Measurements from ENCODE around the gene HACD2.
"Not testable (repeated sequence)": the region's sequence is repeated elsewhere in the genome, so short reads cannot be mapped to it uniquely, and the experiment has no call there.

Gene HACD2, protein sequence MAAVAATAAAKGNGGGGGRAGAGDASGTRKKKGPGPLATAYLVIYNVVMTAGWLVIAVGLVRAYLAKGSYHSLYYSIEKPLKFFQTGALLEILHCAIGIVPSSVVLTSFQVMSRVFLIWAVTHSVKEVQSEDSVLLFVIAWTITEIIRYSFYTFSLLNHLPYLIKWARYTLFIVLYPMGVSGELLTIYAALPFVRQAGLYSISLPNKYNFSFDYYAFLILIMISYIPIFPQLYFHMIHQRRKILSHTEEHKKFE

DNA sequence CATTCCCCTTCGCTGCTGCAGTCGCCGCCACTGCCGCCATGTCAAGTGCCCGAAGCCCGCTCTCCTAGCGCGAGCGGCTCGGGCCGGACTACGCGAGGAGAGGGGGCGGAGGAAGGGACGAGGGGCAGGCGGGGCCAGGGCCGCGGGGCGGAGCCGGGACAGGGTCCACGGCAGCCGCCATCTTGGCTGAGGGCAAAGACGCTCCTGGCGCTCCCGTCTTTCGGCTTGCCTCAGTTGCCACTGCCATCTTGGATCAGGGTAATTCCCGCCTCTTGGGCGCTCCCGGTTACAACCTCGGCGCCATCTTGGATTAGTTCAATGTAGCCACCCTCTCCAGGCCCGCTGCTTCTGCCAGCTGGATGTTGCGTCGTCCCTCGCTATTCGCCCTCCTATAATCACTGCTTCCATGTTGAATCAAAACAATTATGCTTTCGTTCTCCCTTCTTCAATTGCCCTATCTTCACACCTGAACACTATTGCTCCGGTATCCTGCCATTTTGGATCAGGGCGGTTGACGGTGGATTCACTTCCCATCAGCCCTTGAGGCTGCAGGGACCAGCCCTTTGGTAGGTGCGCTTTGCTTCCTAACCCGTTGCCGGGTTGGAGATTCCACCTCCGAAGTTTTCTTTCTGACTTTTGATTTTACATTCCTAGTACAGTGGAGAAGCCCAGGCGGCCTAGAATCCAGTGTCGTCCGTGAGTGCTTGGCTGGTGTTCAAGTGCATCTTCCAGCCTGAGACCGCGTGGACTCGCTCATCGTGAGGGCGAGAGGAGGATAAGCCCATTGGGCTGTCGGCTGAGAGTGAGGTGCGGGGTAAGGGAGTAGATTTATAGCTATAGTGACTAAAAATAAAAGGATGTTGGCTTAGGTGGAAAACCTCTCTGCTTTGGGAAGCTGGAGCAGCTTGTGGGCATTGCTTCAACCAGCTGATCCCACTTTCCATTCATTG, at the start of gene HACD2:
HACD2 (minus strand) TSS at position 66 of the 950 bp plus-strand sequence; CDS start at position 40, 26 bp downstream.
- peak; percentile 95 for DNase-seq

DNA sequence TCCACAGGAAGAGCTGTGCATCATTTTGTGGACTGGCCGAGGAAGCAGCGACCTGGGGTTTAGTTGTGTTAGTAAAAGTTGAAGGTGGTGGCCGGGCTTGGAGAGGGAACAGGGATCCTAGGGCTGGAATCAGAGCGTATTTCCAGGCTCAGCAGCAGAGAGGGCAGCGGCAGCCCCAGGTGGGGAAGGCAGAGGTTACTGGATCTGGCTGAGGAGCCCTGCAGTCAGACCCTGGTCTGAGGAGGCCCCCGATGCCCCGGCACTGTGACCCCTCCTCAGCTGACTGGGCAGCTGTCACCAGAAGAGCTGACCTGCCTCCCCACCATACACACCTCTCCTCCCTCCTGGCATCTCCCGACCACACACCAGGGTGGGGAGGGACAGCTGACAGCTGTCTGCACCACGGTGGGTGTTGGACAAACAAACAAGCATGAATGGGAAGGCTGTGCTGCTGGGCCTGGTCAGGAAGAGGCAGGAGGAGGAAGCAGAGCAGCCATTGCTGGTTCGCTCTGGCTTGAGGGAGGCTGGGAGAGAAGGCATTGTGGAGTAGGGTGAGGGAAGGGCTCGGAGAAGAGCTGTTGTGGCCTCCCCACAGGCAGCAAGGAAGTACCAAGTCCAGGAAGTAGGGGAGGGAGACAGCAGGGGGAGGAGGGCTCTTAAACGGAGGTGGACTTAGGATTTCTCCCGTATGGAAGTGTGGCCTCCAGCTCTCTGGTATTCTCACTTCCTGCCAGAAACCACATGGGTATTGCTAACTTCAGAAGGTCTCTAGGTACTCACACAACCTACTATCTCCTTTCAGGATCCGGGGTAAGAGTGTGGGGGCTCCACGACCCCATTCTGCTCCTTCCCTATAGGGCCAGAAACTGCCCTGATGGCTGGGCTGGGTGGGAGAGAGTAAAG, 49.5 kb upstream of the HACD2 start:
- no peak for DNase-seq

DNA sequence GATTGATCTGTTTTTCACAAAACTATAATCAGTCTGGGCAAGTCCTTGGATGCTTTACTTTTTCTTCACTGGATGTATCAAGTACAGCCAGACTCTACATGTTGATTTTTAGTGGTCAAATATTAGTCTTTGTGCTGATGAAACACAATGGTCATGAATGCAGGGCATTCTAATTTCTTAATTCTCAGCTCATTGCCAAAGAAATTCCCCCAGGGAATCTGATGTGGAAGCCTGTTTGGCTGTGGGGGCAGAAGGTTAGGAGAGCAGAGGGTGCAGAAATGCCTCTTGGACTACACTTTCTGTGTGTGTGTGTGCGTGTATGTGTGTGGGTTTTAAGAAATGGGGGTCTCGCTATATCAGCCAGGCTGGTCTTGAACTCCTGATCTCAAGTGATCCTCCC, 48.7 kb upstream of the HACD2 start:
- no peak for DNase-seq

DNA sequence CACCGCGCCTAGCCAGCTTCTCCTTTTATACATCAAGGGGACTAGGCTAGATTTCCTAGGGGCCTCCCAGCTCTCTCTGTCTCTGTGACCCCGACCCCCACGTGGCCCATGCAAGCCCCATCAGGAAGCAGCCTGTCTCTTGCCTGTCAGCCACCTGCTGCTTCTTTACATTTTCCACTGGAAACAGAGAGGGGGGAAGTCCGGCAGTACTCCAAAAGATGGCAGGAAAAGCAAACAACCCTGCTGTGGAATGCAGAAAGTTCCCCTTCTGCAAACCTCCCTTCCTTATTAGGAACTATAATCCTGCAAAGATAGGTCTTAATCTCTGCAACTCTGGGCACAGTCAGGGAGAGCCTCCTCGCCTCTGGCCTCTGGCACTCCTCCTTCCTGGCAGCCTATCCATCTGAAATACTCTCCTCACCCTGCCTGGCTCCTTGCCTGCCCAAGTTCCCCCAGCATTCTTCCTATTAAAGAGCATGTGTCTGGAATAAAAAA, 47.4 kb upstream of the HACD2 start:
- DNase-seq, result no peak

DNA sequence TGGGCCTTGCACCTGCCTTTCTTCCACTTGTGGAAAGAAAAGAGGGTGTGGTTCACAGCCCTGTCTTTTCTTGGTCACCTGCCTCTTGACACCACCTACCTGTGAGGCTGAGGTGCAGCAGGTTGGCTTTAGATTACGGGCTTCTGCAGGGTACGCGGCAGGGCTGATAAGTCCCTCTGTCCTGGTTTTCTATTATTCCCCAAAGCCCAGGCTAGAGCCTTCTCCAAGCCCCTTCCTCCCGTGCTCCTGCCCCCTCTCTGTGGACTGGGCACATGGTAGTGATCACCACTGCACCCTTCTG, 44.8 kb upstream of the HACD2 start:
- DNase-seq, result no peak

DNA sequence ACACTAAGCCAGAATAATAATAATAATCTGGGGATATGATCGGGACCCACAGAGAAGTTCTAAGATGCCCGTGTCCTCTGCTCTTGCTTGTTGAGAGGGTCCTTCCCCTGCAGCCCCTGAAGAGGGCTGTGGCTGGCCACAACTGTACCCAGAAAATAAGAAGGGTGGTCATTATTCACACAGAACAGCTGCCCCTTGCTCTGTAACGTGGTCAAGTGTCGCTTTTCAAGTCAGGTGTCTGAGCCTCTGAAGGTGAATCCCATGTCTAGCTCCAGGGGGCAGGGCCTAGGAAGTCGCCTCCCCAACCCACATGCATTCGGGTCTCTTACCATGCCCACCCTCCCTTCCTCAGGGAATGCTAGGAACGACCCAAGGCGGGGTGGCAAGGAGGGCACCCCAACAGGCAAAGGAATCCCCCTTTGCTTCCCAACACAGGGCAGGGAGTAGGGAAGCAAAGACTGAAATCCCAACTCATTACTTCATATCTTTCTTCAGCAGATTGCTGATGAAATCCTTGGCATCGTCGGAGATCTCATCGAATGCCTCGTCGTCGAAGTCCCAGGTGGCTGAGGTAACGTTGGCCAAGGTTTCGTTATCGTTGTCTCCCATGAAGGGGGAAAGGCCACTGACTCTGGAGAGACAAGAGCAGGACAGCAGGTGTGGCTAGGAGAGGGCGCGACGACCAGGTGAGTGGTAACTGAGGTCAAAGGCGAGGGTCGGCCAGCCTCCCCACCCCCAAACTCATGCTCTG, 44.3 kb upstream of the HACD2 start:
- DNase-seq, result no peak

DNA sequence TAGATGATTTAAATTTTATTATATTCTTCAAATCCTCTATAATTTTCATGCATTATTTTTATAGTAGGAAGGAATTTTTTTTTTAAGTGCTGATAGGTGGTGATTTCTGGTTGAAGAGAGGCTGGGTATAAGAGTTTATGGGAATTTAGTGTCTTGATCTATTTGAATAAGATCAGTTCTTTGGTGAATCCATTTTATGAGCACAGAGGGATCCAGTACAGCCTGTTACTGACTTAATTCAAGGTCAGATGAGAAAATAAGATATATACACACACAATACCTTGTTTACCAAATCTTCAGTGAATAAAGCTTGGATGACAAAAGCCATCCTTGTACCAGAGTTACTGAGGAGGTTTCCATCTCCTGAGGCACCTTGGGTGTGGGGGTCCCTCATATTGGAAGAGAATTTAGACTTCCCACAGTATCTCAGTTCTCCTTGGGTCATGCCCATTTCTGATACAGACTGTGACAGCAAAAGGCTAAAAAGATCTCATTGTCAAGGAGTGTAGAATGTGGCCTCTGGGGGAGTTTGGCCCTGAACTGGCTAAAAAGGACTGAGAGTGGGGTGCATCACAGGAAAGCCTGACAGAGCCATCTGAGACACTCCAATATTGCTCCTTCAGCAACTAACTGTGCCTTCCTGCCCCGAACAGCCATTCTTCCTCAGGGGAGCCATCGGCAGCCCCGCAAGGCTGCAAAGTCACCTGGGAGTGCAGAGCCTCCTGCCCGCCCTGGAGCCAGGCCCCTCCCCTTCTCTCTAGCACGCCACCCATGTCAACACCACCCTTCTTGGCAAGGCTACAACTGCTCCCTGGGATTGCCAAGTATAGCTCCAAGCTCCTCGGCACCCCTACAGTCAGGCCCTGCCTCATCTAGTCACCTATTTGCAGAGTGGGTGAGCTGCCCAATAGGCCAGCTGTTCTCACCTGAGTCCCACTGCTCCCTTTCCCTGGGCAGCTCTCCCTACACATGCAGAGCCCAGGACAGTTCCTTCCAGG, 43.1 kb upstream of the HACD2 start:
- DNase-seq, result no peak

DNA sequence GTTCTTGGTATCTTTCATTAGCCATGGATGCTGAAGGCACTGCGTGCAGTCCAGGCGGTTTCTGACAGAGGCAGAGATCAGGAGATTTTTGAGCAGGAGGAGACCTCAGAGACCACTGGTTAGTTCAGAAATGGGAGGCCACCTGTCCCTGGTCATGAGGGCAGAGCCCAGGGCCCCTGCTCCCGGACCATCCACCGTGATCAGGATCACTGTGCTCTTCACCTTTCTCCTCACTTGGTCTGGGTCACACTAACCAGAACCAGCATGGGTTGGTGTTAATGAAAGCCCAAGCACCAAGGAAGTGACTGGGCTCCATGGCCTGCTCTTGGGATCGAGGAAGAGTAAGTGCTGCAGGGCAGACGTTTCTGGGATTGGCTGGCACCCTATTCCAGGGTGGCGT, 42.0 kb upstream of the HACD2 start:
- no peak for DNase-seq

DNA sequence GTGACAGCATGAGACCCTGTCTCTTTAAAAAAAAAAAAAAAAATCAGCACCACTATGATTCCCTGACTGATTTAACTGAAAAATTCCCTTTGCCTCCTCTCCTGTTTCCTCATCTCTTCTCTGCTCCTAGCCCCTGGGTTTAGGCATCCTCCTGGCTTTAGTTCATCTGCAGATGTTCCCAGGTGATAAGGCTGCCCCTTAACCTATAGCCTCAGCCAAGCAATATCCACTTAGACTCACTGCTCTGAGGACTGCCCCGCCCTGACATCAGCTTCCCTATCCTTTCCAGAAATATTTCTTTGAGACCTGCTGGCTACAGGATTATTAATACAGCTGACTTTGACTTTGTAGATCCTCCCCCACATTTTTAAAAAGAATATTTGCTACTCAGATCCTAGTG, 39.4 kb upstream of the HACD2 start:
- no peak for DNase-seq

DNA sequence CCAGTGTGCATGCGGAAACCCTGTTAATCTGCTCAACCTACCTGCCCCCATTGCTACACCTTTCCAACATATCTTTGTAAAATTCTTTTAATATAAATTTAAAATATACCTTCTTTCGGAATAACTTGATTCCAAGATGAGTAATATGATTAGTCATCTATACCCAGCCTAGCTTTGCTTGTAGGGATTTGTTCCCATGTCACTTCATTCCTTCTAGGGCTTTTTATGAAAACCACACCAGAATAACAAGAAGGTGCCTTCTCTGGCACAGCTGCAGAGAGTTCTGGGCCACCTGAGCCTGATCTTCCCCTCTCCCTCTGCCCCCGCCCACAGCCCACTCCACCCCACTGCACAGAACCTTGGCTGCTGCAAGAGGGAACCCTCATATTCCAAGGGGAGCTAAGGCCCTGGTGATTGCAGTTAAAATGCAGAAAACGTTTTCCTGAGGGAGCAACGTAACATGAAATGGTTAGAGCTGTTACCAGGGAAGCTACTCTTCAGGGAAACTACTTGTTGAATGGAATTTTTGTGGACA, 38.6 kb upstream of the HACD2 start:
- no peak for DNase-seq

DNA sequence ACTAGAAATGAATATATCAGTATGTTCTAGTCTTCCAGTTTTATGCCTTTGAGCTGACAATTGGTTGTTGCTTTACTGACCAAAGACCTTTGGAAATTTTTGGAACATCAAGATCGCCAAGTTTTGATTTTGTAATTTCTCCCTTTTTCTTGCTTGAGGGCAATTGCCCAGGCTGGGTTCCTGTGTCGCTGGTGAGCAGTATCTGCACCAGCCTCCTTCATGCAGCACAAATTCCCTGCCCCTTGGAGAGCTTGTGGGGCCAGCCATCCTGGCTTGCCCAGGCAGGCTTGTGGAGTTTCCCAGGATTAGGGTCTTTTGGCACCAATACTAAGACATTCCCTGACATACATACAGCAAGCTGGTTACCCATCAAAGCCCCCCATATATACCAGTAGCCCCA, 37.9 kb upstream of the HACD2 start:
- DNase-seq, result no peak

DNA sequence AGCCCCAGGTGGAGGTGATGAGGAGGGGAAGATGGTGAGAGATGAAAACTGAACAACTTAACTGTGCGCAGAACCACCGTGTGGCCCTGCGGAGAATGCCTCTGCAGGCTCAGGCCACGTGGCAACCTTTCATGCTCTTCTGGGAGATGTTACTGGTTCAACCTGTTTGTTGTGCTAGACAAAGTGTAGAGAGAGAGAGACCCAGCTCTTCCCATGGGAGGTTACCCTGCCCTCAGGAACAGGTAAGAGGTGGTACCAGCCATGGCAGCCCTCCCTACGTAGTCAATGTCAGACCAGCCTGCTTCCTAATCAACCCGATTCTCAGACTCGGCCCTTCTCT, 37.0 kb upstream of the HACD2 start:
- DNase-seq, result no peak

DNA sequence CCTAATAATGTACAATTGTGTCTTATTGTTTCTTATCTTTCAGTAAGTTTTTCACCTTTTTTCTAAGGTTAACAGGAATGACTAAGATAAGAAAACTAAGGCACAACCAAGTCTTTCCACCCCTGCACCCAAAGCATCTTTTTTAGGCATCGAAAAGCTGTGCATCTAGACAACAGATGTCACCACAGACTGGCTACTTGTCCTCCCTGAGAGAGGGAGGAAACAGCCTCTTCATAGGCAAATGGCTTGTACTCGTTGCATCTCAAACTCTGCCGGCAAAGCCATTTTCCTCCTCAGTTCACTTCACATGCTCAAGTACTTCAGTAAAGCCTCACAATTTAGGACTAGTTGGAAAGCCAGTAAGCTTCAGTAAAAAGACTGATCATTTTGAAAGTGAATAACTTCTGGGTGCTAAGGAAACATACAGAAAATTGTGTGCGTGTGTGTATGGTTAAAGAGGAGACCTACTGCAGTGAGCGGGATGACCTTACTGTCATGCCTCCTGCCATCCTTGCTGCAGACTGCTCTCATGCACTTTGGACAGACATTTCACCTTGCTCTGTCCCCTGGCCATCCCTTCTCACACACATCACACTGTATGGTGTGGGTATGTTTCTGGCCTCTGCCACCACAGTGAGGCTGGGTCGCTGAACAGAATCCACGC, 36.5 kb upstream of the HACD2 start:
- peak; percentile 65 for DNase-seq

DNA sequence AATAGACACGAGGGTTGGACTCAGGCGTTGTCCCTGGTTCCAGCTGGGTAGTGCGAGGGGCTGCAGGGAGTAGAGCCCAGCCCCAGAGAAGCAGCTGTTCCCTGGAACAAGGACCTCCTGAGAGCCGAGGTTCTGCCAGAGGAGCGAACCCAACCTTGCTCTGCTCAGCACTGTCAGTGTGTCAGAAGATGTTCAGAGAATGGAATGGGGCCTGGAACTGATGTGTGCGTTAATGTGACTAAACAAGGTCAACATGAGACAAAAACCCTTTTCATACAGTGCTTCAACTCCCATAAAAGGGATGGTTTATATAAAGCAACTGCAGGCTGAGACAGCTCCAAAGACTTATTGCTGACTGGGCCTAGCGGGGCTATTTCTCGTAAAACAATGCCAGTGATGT, 35.5 kb upstream of the HACD2 start:
- DNase-seq, result no peak

DNA sequence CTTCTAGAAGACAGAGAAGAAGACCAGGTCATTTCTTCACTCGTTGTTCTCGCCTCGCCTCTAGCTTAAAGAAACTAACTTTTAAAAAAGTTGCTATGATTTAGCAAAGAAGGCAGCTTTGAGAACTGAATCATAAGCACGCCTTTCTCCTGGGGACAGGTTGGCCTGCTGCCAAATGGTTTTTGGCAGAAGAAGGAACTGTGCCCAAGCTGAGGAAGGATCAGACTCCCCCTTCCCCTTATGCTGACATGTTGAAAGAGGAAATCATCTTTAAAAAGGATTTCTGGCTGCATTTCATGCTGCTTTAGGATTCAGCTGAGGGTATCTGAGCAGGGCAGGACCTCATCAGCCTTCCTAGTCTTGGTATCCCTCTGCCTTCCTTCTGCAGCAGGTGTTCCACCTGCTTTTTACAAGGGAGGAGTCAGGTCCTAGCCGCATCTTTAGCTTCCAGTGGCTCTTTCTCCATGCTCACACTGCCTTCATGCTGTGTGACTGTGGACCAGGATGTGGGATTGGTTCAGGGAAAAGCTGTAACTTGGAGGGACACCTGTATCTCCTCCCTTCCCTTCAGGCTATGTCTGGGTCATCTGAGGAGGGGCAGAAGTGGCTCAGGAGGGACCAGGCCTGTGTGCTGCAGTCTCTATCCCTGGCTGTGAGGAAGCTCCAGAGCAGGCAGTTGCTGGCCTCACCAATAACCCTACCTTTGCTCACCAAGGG, 34.1 kb upstream of the HACD2 start:
- DNase-seq, result peak; percentile 79

DNA sequence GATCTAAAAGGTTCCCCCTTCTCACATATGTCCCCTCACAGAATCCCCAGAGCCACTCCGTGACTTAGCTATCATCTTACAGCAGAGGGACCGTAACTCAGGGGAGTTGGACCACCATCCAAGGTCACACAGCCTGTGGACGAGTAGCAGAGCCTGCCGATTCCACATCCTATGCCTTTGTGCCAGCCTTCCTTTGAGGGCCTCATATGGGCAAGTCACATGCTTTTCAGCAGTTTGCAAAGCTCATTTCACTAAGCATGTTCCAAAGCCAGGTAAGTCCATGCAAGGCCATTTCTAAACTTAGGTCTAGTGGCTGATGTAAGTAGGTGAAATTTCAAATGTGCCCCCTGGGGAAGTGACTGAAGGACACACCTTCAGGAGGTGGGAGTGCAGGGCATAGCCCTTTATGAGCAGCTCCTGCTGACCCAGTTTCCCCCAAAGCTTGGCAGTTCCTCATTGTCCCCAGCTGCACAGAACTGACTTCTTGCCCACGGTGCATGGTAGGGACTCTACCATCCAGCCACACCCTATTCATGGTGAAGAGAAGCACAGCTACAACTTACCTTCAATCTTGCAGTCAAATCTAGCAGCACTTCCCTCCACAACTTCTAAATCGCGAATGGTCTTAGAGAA, 33.3 kb upstream of the HACD2 start:
- no peak for DNase-seq

DNA sequence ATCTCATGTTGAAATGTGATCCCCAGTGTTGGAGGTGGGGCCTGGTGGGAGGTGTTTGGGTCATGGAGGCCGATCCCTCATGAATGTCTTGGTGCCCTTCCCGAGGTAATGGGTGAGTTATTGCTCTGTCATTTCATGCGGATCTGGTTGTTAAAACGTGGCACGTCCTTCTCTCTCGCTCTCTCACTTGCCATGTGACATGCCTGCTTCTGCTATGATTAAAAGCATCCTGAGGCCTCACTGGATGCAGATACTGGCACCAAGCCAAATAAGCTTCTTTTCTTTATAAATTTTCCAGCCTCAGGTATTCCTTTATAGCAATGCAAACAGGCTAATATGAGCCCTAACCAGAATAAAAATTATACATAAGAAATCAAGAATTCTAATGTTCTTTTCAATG, 31.7 kb upstream of the HACD2 start:
- DNase-seq, result no peak

DNA sequence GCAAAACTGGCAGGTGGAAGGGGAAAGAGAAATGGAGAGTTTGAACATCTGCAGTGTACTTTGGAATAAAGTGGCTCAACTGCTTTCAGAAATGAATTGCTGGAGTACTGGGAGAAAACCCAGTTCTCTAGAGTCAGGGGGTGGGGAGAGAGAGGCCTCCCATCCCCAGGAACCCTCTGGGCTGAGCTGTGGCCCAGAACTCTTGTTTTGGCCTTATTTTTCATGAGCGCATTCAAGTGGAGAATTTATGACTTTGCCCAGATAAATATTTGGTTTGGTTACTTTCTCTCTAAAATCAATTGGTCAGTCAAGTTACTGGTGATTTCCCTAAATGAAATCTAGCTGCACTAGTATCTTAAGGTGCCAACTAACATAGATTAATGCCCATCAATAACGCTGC, 28.7 kb upstream of the HACD2 start:
- no peak for DNase-seq

DNA sequence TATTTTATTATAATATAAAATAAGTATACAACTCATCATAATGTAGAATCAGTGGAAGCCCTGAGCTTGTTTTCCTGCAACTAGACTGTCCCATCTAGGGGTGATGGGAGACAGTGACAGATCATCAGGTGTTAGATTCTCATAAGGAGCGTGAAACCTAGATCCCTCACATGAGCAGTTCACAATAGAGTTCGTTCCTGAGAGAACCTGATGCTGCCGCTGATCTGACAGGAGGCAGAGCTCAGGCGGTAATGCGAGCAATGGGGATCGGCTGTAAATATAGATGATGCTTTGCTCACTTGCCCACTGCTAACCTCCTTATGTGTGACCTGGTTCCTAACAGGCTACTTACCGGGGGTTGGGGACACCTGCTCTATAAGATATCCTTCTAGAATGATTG, 26.8 kb upstream of the HACD2 start:
- DNase-seq, result not testable (repeated sequence)

All from DMS79 treated with DMSO at 0.1 percent for 48 hours (cell line).